GM23248 (cell line): ENCODE measurements around the gene SH3RF3.

Experiments used
- EZH2 ChIP-seq: fragments of 200-600 bp; sonication (generic); IDR thresholded peaks from 2 replicates; pipeline ENCODE4 v1.6.1; 2018; ENCODE audit warnings: antibody characterized with exemption, mild to moderate bottlenecking; ENCODE audit not compliant: insufficient read depth, poor library complexity, severe bottlenecking
- EZH2phosphoT487 ChIP-seq: fragments of 200-600 bp; sonication (generic); IDR thresholded peaks from 2 replicates; pipeline ENCODE4 v1.6.1; 2018; ENCODE audit warnings: antibody characterized with exemption, moderate library complexity, mild to moderate bottlenecking, low read depth; ENCODE audit not compliant: insufficient read depth

DNA sequence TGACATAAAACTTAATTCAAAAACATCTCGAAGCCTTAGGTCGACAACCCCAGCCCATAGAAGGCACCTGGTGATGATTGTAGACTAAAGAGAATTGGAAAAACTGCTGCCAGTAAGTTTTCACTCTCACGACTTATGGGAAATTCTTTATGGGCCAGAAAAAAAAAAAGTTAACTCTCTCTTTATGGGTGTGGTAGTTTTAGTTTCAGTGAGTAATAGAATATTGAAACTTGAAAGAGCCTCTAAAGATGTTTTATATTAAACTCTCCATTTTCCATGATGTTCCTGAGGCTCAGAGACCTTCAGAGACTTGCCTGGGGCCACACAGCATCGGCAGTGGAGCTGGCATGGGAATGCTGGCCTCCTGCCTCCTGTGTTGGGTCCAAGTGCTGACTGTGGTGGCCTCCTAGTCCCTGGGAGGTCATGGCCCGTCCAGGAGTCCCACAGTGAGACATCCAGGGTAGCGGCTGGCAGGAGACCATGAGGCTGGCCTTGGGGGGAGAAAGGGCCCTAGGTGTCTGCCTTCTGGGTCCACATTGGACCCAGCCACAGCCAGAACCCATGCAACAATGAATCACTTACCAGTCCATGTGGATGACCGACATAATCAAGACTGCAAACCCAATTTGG, 325.9 kb downstream of the SH3RF3 start:
- no peak for TF ChIP-seq EZH2
- no peak for TF ChIP-seq EZH2phosphoT487
